PC-3 (cell line): ENCODE data around the gene PRSS16. TPM values are rescaled to one million over a fixed set of nuclear protein-coding genes. Genes with fewer than 3 reads are reported as not detected.

Experiments used
- ATAC-seq: fragments of 200-7000 bp; cut with Tn5 transposase; 2 replicates; pipeline ENCODE4 v1.9.1; 2020; ENCODE audit warnings: mild to moderate bottlenecking, moderate library complexity
- BruUV-seq: library from RNA; stranded (reverse); fragments of 400-500 nt; replicated peaks from 2 replicates; lab custom pipeline; 2021; lab: Mats Ljungman, UMichigan
- CTCF ChIA-PET: fragments of 300-600 bp; sonication (Branson Sonifier 250); formaldehyde crosslinking; loops from one replicate; lab custom pipeline; 2022; ENCODE audit warnings: antibody characterized with exemption; lab: Charles Lee
- POLR2A ChIA-PET: fragments of 300-600 bp; sonication (Branson Sonifier 250); formaldehyde crosslinking; loops from one replicate; lab custom pipeline; 2022; ENCODE audit warnings: antibody characterized with exemption; ENCODE audit not compliant: unreplicated experiment; lab: Charles Lee
- DNase-seq: peaks from one replicate; pipeline ENCODE4 v3.0.0-alpha.2; 2015
- H2AFZ ChIP-seq: fragments of 300-600 bp; sonication (generic); 2 replicates; pipeline ENCODE4 v1.6.0; 2016; ENCODE audit warnings: antibody characterized with exemption, low read length
- H3F3A ChIP-seq: fragments of 300-600 bp; sonication (generic); one replicate; pipeline ENCODE4 v1.6.0; 2017; ENCODE audit warnings: antibody characterized with exemption, low read length, control low read depth, mild to moderate bottlenecking; ENCODE audit not compliant: unreplicated experiment
- H3K27ac ChIP-seq: fragments of 300-600 bp; sonication (generic); 2 replicates; pipeline ENCODE4 v1.5.1; 2016; ENCODE audit warnings: mild to moderate bottlenecking, low read length
- H3K27me3 ChIP-seq: fragments of 300-600 bp; sonication (generic); 2 replicates; pipeline ENCODE4 v1.6.1; 2016; ENCODE audit warnings: low read length, mixed read lengths
- H3K36me3 ChIP-seq: fragments of 300-600 bp; sonication (generic); 2 replicates; pipeline ENCODE4 v1.6.1; 2016; ENCODE audit warnings: low read depth, mixed run types, low read length, mixed read lengths
- H3K4me1 ChIP-seq: fragments of 300-600 bp; sonication (generic); 2 replicates; pipeline ENCODE4 v1.5.1; 2016; ENCODE audit warnings: low read length; ENCODE audit not compliant: insufficient read depth
- H3K4me2 ChIP-seq: fragments of 300-600 bp; sonication (generic); 2 replicates; pipeline ENCODE4 v1.6.0; 2016; ENCODE audit warnings: low read length
- H3K4me3 ChIP-seq: fragments of 300-600 bp; sonication (generic); 2 replicates; pipeline ENCODE4 v1.5.1; 2016; ENCODE audit warnings: mild to moderate bottlenecking, low read length, mixed read lengths
- H3K79me2 ChIP-seq: fragments of 300-600 bp; sonication (generic); 2 replicates; pipeline ENCODE4 v1.6.1; 2017; ENCODE audit warnings: low read length, mixed read lengths
- H3K9ac ChIP-seq: fragments of 300-600 bp; sonication (generic); 2 replicates; pipeline ENCODE4 v1.6.0; 2016; ENCODE audit warnings: mild to moderate bottlenecking, low read length
- H3K9me2 ChIP-seq: fragments of 300-600 bp; sonication (generic); replicated peaks from 2 replicates; pipeline ENCODE4 v1.6.1; 2016; ENCODE audit warnings: mixed run types, low read length, mixed read lengths
- H3K9me3 ChIP-seq: fragments of 300-600 bp; sonication (generic); 2 replicates; pipeline ENCODE4 v1.6.1; 2016; ENCODE audit warnings: low read length, mixed read lengths
- H4K20me1 ChIP-seq: fragments of 300-600 bp; sonication (generic); 2 replicates; pipeline ENCODE4 v1.6.1; 2016; ENCODE audit warnings: low read length, mixed read lengths
- EZH2 ChIP-seq: fragments of 300-600 bp; sonication (generic); IDR thresholded peaks from one replicate; pipeline ENCODE4 v1.6.1; 2017; ENCODE audit warnings: antibody characterized with exemption, mild to moderate bottlenecking, low read length; ENCODE audit not compliant: unreplicated experiment
- EZH2phosphoT487 ChIP-seq: fragments of 300-600 bp; sonication (generic); IDR thresholded peaks from 2 replicates; pipeline ENCODE4 v1.6.1; 2018; ENCODE audit warnings: mild to moderate bottlenecking, antibody characterized with exemption, low read length, borderline replicate concordance
- intact Hi-C: fragments of 100-400 bp; cut with micrococcal nuclease; formaldehyde crosslinking; loops from 2 replicates; pipeline ENCODE4 v1.9.0; 2023
- total RNA-seq: library from RNA; depleted of rRNA; stranded (reverse); fragments of >200 nt; gene quantifications from 2 replicates; pipeline ENCODE4 v1.2.3, GENCODE V29; 2014
- TF ChIP-seq, protein P1 (sequence below): fragments of 300-600 bp; sonication (generic); conservative IDR thresholded peaks from 2 replicates; pipeline ENCODE4 v1.5.1; 2017; ENCODE audit warnings: antibody characterized with exemption, low read depth, mild to moderate bottlenecking, low read length

PRSS16 gene
- total RNA-seq, 1 experiment from 2014 or later = 7.3 TPM

DNA sequence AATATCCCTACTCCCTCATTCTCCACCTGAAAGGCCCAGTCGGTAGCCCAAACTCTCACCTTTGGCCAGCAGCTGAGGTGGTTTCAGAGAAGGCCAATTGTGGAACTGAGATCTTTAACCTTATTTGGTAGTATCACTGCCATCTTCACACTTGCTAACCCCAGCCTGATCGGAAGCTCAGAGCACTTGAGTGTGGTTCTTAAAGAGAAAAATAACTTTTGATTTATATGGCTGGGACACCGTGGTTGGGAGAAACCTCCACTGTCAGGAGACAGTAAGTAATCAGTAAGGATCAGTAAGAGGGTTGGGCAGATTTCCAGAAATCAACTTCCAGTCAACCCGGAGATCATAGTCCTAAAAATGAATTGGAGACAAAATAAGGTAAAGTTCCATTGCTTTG lies 22.8 kb upstream of the PRSS16 start:
- Histone ChIP-seq H3K9me3 (no peaks in the 10 kb centered on the region), H3K36me3 (no peaks in the 10 kb centered on the region), H3K4me3 (no peak overlapping the region), H3K9ac (no peak overlapping the region), H3F3A (no peaks in the 10 kb centered on the region), H3K4me2 (no peak overlapping the region), H4K20me1 (no peaks in the 10 kb centered on the region), H3K4me1 (peaks cover 6% of the 10 kb centered on the region; the same call in 1 of the 2 replicates), H2AFZ (no peak overlapping the region), H3K9me2 (no peaks in the 10 kb centered on the region), H3K27ac (no peak overlapping the region), H3K79me2 (no peaks in the 10 kb centered on the region), H3K27me3 (no peaks in the 10 kb centered on the region)
- TF ChIP-seq EZH2phosphoT487 = no peak
- no peak for TF ChIP-seq EZH2
- TF ChIP-seq, protein P1, sequence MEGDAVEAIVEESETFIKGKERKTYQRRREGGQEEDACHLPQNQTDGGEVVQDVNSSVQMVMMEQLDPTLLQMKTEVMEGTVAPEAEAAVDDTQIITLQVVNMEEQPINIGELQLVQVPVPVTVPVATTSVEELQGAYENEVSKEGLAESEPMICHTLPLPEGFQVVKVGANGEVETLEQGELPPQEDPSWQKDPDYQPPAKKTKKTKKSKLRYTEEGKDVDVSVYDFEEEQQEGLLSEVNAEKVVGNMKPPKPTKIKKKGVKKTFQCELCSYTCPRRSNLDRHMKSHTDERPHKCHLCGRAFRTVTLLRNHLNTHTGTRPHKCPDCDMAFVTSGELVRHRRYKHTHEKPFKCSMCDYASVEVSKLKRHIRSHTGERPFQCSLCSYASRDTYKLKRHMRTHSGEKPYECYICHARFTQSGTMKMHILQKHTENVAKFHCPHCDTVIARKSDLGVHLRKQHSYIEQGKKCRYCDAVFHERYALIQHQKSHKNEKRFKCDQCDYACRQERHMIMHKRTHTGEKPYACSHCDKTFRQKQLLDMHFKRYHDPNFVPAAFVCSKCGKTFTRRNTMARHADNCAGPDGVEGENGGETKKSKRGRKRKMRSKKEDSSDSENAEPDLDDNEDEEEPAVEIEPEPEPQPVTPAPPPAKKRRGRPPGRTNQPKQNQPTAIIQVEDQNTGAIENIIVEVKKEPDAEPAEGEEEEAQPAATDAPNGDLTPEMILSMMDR = no peak
- intact Hi-C loops = no loop called here
- CTCF ChIA-PET = no interaction called here
- DNase-seq (no peak), ATAC-seq (no peak)
- POLR2A ChIA-PET = no interaction called here
- no TSS peak for BruUV-seq

DNA sequence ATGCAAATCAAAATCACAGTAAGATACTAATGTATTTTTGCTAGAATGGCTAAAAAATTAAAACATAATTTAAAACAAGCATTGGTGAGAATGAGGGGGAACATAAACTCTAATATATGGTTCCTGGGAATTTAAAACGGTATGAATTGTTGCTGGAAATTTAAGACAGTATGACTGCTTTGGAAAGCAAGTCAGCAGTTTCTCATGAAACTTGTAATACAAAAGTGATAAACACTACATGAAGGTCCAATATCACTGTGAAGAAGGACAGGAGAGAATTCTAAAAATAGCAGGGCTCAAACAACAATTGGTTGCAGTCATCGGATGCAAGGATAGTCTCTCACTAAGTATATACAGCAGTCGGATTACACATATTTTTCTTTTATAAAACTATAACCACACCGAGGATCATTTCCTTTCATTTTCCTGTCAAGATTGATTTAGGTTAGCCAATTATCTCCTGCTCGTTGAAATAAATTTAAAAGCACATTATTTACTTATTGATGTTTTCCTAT lies 18.5 kb upstream of the PRSS16 start:
- ChIA-PET POLR2A (interaction anchor here (0.5 kb wide), 1 partner anchor 10 kb away, joined by 6 read pairs; no protein-coding TSS in a partner anchor), CTCF (no interaction called here)
- H3K4me3 ChIP-seq = no peak overlapping the region
- ATAC-seq (no peak), DNase-seq (no peak)
- 0 out of 2 replicates have a peak overlapping the region, but pooled peaks have one; percentile 7 for H2AFZ ChIP-seq
- no peaks in the 10 kb centered on the region for H3K36me3 ChIP-seq
- no peaks in the 10 kb centered on the region for H3F3A ChIP-seq
- no peak overlapping the region for H3K27ac ChIP-seq
- no peaks in the 10 kb centered on the region for H3K27me3 ChIP-seq
- H3K9me3 ChIP-seq = no peaks in the 10 kb centered on the region
- BruUV-seq = no TSS peak
- H4K20me1 ChIP-seq = no peaks in the 10 kb centered on the region
- no peaks in the 10 kb centered on the region for H3K9me2 ChIP-seq
- intact Hi-C loops = no loop called here
- peak overlapping the region; percentile 33; the same call in 1 of the 2 replicates for H3K4me2 ChIP-seq
- H3K4me1 ChIP-seq = peaks cover 6% of the 10 kb centered on the region; the same call in 1 of the 2 replicates
- TF ChIP-seq EZH2 (no peak), EZH2phosphoT487 (no peak)
- TF ChIP-seq, protein P1 = no peak
- no peak overlapping the region for H3K9ac ChIP-seq
- H3K79me2 ChIP-seq = no peaks in the 10 kb centered on the region

DNA sequence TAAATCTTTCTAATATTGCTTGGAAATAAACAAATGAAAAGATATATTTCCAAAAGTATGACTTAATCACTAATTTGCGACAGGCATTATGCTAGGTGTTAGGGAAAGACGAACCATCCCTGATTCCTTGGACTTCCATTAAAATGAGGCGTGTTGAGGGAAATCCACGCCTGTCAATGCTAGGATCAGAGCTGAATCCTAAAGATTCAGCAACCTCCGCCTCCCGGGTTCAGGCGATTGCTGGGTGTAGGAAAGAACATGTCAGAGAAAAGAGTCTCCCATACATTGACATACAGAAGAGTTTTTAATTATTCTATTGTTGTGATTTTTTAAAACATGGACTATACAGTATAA lies 16.8 kb upstream of the PRSS16 start:
- BruUV-seq = no TSS peak
- DNase-seq = no peak
- H3K9ac ChIP-seq = no peak overlapping the region
- peak overlapping the region; percentile 80 for H3K4me2 ChIP-seq
- POLR2A ChIA-PET = interaction anchor here (0.9 kb wide), 1 partner anchor 276 kb away, joined by 4 read pairs; no protein-coding TSS in a partner anchor
- TF ChIP-seq, protein P1 = no peak
- TF ChIP-seq EZH2 (no peak), EZH2phosphoT487 (no peak)
- peak overlapping the region; percentile 66 for H3K4me3 ChIP-seq
- H2AFZ ChIP-seq = peak overlapping the region; percentile 69
- peak; percentile 59 for ATAC-seq
- H3K79me2 ChIP-seq = no peaks in the 10 kb centered on the region
- H3K9me2 ChIP-seq = no peaks in the 10 kb centered on the region
- intact Hi-C loops = no loop called here
- H4K20me1 ChIP-seq = no peaks in the 10 kb centered on the region
- H3K27ac ChIP-seq = no peak overlapping the region
- no peaks in the 10 kb centered on the region for H3F3A ChIP-seq
- peaks cover 6% of the 10 kb centered on the region; the same call in 1 of the 2 replicates for H3K4me1 ChIP-seq
- no peaks in the 10 kb centered on the region for H3K9me3 ChIP-seq
- no peaks in the 10 kb centered on the region for H3K36me3 ChIP-seq
- no peaks in the 10 kb centered on the region for H3K27me3 ChIP-seq
- CTCF ChIA-PET = no interaction called here
